Prostate gland (tissue), 2 donors: ENCODE measurements around the gene BCL7C. TPM values are rescaled to one million over a fixed set of nuclear protein-coding genes. Genes with fewer than 3 reads are reported as not detected.
A peak's percentile ranks its signal among the peaks of the same experiment; 100 is the strongest.

Source experiments
- DNase-seq: peaks from one replicate; pipeline ENCODE4 v3.0.0-alpha.2; 2019; ENCODE audit warnings: low spot score
- H3K27ac ChIP-seq, 2 donors: fragments of 200-600 bp; sonication (generic); 2 replicates each; pipeline ENCODE4 v1.5.1; 2017 to 2019
- H3K27me3 ChIP-seq: fragments of 200-600 bp; sonication (generic); replicated peaks from 2 replicates; pipeline ENCODE4 v1.5.1; 2019; ENCODE audit not compliant: insufficient read depth
- H3K36me3 ChIP-seq, 2 donors: fragments of 200-600 bp; sonication (generic); 1 replicate in 1 of 2; 2 replicates in 1 of 2; pipeline versions ENCODE4 v1.5.1 to v1.8.1; 2017 to 2019
- H3K4me1 ChIP-seq: fragments of 200-600 bp; sonication (generic); replicated peaks from 2 replicates; pipeline ENCODE4 v1.5.1; 2019
- H3K4me3 ChIP-seq, 2 donors: fragments of 200-600 bp; sonication (generic); 2 replicates each; pipeline ENCODE4 v1.5.1; 2017 to 2019
- H3K9me3 ChIP-seq: fragments of 200-600 bp; sonication (generic); 2 replicates; pipeline ENCODE4 v1.5.1; 2017
- CTCF ChIP-seq, 4 experiments: fragments of 200-600 bp in 2 of 4; fragments of 450-650 bp in 2 of 4; sonication (generic) in 2 of 4; IDR thresholded peaks; 1 replicate in 3 of 4; 2 replicates in 1 of 4; pipeline ENCODE4 v1.5.1; 2016 to 2019; ENCODE audit warnings: antibody characterized with exemption in 4 of 4, mild to moderate bottlenecking in 2 of 4, moderate library complexity in 2 of 4
- POLR2A ChIP-seq: fragments of 450-650 bp; IDR thresholded peaks from one replicate; pipeline ENCODE4 v1.6.1; 2016; ENCODE audit warnings: antibody characterized with exemption, mild to moderate bottlenecking
- POLR2AphosphoS5 ChIP-seq: sonication (generic); formaldehyde crosslinking; IDR thresholded peaks from one replicate; pipeline ENCODE4 v1.6.1; 2017; ENCODE audit warnings: antibody characterized with exemption
- WGBS: methylation state at CpG from one replicate; pipeline ENCODE4 v1.1.5; 2018; 5-methylcytosine and 5-hydroxymethylcytosine counted together
- intact Hi-C: fragments of 100-400 bp; cut with DNase I; formaldehyde crosslinking; loops from one replicate; pipeline ENCODE4 v1.14.2; 2022
- total RNA-seq, 2 donors: library from RNA; depleted of rRNA; stranded (reverse); fragments of >200 nt; gene quantifications; one replicate each; pipeline ENCODE4 v1.1.0, GENCODE V29; 2016

Gene BCL7C
- total RNA-seq, 2 donors from 2014 or later = 54.2 to 54.8 TPM

DNA sequence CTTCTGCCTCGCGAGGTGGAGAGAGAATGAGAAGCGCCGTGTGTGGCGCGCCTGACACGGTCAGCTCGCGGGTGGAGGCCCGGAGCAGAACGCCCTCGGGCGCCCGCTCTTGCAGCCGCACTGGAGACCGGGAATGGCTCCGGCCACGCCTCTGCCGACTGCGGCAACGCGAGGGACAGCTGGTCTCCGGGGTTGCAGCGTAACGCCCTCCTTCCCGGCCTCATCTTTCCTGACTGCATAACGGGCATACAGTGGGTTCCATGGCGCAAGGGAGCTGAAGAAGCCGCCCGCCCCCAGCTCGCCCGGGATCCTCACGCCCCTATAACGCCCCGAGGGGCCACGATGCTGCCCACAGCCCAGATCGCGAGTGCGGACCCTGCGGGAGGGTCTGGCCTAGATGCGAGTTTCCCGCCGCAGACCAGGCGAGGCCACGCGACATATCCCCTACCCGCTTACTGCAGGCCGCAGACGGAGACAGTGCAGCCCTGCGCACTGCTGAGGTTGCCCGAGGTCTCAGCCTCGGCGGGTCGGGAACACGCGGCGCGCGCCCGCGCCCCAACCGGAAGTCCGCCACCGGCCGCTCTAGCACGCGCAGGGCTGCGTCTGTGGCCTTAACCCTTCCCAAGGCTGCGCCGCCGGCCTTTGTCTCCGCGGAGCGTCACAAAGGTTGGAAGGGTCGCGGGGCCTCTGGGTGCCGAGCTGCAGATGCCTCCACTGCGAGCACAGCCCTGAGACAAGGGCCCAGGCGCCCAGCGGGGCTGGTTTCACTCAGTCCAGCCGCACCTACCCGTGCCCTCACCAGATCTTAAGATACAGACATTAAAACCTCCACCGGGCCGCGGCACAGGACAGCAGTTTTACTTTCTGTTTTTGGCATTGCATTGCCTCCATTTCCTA lies 18.8 kb downstream of the BCL7C start:
- peak overlapping the region; percentile 74 to 75 for H3K4me3 ChIP-seq
- no peaks in the 10 kb centered on the region for H3K9me3 ChIP-seq
- peak; percentile 87 for DNase-seq
- peak; percentile 84 for TF ChIP-seq POLR2A
- no peak for TF ChIP-seq CTCF (IDR thresholded peaks at IDR 0.05)
- TF ChIP-seq POLR2AphosphoS5 = peak; percentile 93
- no peaks in the 10 kb centered on the region for H3K27me3 ChIP-seq
- peaks cover 9% of the 10 kb centered on the region for H3K4me1 ChIP-seq
- intact Hi-C loops = loop anchor here (2.0 kb wide), 3 partner anchors 22 to 70 kb away; partner anchors contain the start of genes CTF1 and FBXL19
- no peaks in the 10 kb centered on the region for H3K36me3 ChIP-seq
- peak overlapping the region; percentile 83 to 89 for H3K27ac ChIP-seq
- under 1% methylated on average over 79 of the region's 85 CpGs for WGBS

DNA sequence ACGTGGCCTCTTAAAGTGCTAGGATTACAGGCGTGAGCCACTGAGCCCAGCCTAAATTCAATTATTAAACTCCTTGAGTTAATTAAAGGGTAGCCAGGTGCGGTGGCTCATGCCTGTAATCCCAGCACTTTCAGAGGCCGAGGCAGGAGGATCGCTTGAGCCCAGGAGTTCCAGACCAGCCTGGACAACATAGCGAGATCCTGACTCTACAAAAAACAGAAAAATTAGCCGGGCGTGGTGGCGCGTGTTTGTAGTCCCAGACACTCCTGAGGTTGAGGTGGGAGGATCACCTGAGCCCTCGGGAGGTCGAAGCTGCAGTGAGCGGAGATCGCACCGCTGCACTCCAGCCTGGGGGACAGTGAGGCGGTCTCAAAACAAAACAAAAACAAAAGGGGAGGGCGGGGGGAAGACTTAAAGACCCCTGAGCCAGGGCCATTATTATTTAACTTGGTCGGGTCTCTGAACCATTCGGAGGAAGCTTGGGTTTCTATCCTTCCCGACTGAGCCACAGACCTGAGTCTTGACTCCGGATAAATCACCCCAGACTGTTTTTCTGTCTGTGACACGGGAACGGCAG lies 19.5 kb downstream of the BCL7C start:
- peaks cover 9% of the 10 kb centered on the region for H3K4me1 ChIP-seq
- DNase-seq = no peak
- 23% methylated on average over 23 of the region's 23 CpGs for WGBS
- H3K4me3 ChIP-seq = peak overlapping the region; percentile 74 to 75
- intact Hi-C loops = loop anchor here (2.0 kb wide), 3 partner anchors 22 to 70 kb away; partner anchors contain the start of genes CTF1 and FBXL19
- no peak for TF ChIP-seq CTCF (IDR thresholded peaks at IDR 0.05)
- no peak for TF ChIP-seq POLR2AphosphoS5
- TF ChIP-seq POLR2A = no peak
- peak overlapping the region; percentile 83 to 89 for H3K27ac ChIP-seq
- H3K9me3 ChIP-seq = no peaks in the 10 kb centered on the region
- no peaks in the 10 kb centered on the region for H3K36me3 ChIP-seq
- H3K27me3 ChIP-seq = no peaks in the 10 kb centered on the region

DNA sequence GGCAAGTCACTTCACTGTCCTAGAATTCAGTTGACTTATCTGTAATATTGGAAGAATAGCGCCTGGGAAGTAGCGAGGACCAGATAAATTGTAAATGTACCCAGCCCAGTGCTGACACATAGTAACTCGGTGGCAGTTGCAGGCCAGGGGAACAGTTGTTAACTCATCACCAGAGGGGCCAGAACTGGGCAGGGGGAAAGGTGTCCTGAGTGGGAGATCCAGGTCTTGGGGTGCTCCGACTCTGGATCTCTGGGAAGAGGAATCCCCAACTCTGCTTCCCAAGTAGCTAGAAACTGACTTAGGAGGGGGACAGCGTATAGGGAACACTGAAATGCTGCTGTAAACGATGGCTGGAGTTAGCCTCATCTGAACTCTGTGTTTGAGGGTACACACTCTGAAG lies 23.0 kb downstream of the BCL7C start:
- H3K9me3 ChIP-seq = no peaks in the 10 kb centered on the region
- no peak overlapping the region for H3K4me3 ChIP-seq
- no peaks in the 10 kb centered on the region for H3K4me1 ChIP-seq
- no peaks in the 10 kb centered on the region for H3K36me3 ChIP-seq
- no peaks in the 10 kb centered on the region for H3K27me3 ChIP-seq
- TF ChIP-seq POLR2AphosphoS5 (no peak), POLR2A (no peak), CTCF (IDR thresholded peaks at IDR 0.05) (no peak)
- no peak overlapping the region for H3K27ac ChIP-seq
- WGBS = 91% methylated on average over 6 of the region's 6 CpGs
- no peak for DNase-seq
- intact Hi-C loops = no loop called here

GRCh38 chr16:30867747-30868146 lies 26.1 kb downstream of the BCL7C start:
- Histone ChIP-seq H3K4me1 (no peaks in the 10 kb centered on the region), H3K27ac (no peak overlapping the region), H3K9me3 (no peaks in the 10 kb centered on the region), H3K4me3 (no peak overlapping the region), H3K27me3 (no peaks in the 10 kb centered on the region), H3K36me3 (no peaks in the 10 kb centered on the region)
- intact Hi-C loops = no loop called here
- TF ChIP-seq POLR2AphosphoS5 (no peak), CTCF (IDR thresholded peaks at IDR 0.05) (no peak), POLR2A (no peak)
- DNase-seq = no peak
- WGBS = 91% methylated on average over 5 of the region's 5 CpGs
